Ovary (tissue), 3 donors: ENCODE results near the gene ABCB7.

ENCODE experiments used
- CTCF ChIP-seq, 3 donors: fragments of 450-650 bp in 2 of 3; fragments of 200-600 bp in 1 of 3; IDR thresholded peaks; one replicate each; pipeline versions ENCODE4 v1.5.1 to v1.8.0; 2016 to 2022; ENCODE audit warnings: antibody characterized with exemption in 3 of 3, mild to moderate bottlenecking in 1 of 3
- EP300 ChIP-seq: sonication (generic); formaldehyde crosslinking; IDR thresholded peaks from one replicate; pipeline ENCODE4 v1.6.1; 2017; ENCODE audit warnings: antibody characterized with exemption
- POLR2A ChIP-seq: fragments of 450-650 bp; IDR thresholded peaks from one replicate; pipeline ENCODE4 v1.6.1; 2017; ENCODE audit warnings: antibody characterized with exemption, mild to moderate bottlenecking, moderate library complexity
- donor health status: DM: no; HTN: no; CAD: no.

DNA sequence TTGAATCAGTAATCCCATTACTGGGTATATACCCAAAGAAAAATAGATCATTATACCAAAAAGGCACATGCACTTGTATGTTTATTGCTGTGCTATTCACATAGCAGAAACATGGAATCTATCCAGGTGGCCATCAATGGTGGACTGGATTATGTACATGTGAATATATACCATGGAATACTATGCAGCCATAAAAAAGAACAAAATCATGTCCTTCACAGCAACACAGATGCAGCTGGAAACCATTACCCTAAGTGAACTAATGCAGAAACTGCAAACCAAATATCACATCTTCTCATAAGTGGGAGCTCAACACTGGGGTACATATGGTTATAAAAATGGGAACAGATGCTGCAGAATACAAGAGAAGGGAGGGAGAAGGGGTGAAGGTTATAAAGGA, 110.7 kb downstream of the ABCB7 start:
- TF ChIP-seq CTCF (IDR thresholded peaks at IDR 0.05) (no peak), POLR2A (no peak), EP300 (no peak)
